LNCaP clone FGC (cell line): Measurements from ENCODE around the gene BACH2.

Experiments used
- DNase-seq: peaks from one replicate; pipeline ENCODE4 v3.0.0-alpha.2; 2011; ENCODE audit warnings: low read depth
- H3K4me3 ChIP-seq: 2 replicates; pipeline ENCODE4 v1.5.1; 2011; ENCODE audit warnings: mild to moderate bottlenecking, low read depth, low read length, control low read depth
- CTCF ChIP-seq: IDR thresholded peaks from 2 replicates; pipeline ENCODE4 v1.5.1; 2012; ENCODE audit warnings: mild to moderate bottlenecking; ENCODE audit not compliant: control insufficient read depth, insufficient read depth; ENCODE audit errors: extremely low read depth

Gene BACH2

GRCh38 chr6:90053614-90054013 lies 243.0 kb downstream of the BACH2 start:
- no peak overlapping the region for H3K4me3 ChIP-seq
- TF ChIP-seq CTCF = no peak
- no peak for DNase-seq

GRCh38 chr6:90049295-90049694 lies 247.3 kb downstream of the BACH2 start:
- TF ChIP-seq CTCF = no peak
- no peak overlapping the region for H3K4me3 ChIP-seq
- no peak for DNase-seq

- no peak for DNase-seq
- H3K4me3 ChIP-seq = no peak overlapping the region
- no peak for TF ChIP-seq CTCF
These were observed 248.3 kb downstream of the BACH2 start for GRCh38 chr6:90048206-90048967.

GRCh38 chr6:90045535-90045934 lies 251.1 kb downstream of the BACH2 start:
- DNase-seq = no peak
- no peak overlapping the region for H3K4me3 ChIP-seq
- TF ChIP-seq CTCF = no peak

GRCh38 chr6:90044833-90045381 lies 251.7 kb downstream of the BACH2 start:
- no peak overlapping the region for H3K4me3 ChIP-seq
- TF ChIP-seq CTCF = no peak
- no peak for DNase-seq

- no peak for TF ChIP-seq CTCF
- DNase-seq = no peak
- H3K4me3 ChIP-seq = no peak overlapping the region
These were observed 252.3 kb downstream of the BACH2 start for GRCh38 chr6:90044182-90044832.
